Stimulated activated CD8-positive, alpha-beta memory T cell treated with anti-CD3 and anti-CD28 coated beads, Interleukin-7, amount 100 ng/mL, for 4 hours (primary cell): Measurements from ENCODE around the gene SORBS2.

Experiments used
- DNase-seq, 2 donors: peaks; one replicate each; pipeline ENCODE4 v3.0.0-alpha.2; 2020; ENCODE audit warnings: low read depth in 2 of 2

The SORBS2 gene

GRCh38 chr4:185677637-185678314, 134.2 kb downstream of the SORBS2 start:
- DNase-seq, result no peak

GRCh38 chr4:185672618-185673017, 139.4 kb downstream of the SORBS2 start:
- no peak for DNase-seq

- DNase-seq, result no peak
These were observed 139.8 kb downstream of the SORBS2 start for GRCh38 chr4:185672151-185672550.

GRCh38 chr4:185671496-185671895, 140.5 kb downstream of the SORBS2 start:
- no peak for DNase-seq

- DNase-seq, result no peak
These were observed 140.9 kb downstream of the SORBS2 start for GRCh38 chr4:185671066-185671465.

GRCh38 chr4:185669288-185669687, 142.7 kb downstream of the SORBS2 start:
- DNase-seq, result no peak

DNA sequence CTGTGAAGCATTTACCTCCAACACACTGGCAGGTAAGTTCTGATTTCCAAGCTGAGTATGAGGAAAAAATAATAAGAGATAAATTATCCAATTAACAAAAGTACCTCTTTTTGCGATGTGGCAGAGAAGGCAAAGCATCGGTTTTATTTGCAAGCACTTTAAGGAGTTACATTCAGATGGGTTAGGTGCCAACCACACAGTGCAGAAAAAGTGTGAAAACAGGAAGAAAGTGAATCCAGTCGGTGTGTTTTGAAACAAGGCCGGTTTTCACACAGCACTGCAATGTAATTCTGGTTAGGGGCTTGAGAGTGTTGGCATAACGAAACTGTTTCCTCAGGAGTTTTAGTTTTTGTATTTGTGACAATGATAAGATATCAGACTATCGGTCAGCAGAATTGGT, 145.8 kb downstream of the SORBS2 start:
- DNase-seq, result no peak

GRCh38 chr4:185665655-185666054, 146.3 kb downstream of the SORBS2 start:
- DNase-seq, result no peak

DNA sequence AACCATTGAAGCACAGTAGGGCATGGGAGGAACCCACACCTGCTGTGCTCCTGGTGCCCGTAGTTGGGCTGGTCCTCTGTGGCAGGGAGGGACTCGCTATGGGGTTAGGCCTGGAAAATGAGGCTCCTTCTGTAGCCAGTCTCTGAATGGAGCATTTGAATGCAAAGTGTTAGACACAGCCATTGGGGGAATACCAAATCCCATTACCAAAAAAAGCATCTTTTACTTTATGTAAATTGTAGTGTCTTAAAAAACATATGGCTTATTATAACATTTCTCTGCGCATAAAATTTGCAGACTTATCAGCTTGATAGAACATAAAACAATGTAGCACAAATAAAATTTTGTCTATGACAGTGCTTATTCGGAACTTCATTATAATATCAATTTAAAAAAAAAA, 147.5 kb downstream of the SORBS2 start:
- DNase-seq, result no peak

DNA sequence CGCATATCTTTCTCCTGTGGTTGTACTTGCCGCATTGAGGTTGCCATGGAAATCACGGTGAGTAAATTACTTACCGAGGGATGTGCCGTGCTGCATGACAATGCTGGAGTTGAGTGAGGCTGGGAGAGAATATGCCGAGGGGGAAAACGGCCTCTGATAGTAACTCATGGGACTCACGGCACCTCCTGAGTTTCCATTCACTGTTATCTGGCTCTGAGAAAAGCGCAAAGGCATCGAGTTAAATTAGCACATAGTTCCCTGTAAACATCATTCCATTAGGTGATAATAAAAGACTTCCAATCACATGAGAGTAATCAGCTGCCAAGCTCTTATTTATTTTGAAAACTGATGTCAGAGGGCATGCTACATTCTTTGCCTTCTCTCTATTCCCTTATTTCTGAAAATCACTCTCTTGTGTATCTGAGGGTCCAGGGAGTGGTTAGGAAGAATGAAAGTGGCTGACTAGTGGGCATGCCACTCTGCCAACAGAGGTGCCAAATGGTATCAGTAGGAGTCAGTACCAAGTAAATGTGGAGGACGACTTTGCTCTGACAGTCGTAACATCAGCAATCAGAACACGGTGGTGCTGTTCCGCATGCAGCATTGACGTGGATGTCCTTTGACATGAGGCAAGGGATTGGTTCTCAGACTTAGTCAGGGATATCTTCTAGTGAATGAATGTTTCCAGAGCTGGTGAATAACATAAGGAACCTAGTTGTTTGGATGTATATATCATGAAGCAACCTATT, 149.8 kb downstream of the SORBS2 start:
- no peak for DNase-seq

DNA sequence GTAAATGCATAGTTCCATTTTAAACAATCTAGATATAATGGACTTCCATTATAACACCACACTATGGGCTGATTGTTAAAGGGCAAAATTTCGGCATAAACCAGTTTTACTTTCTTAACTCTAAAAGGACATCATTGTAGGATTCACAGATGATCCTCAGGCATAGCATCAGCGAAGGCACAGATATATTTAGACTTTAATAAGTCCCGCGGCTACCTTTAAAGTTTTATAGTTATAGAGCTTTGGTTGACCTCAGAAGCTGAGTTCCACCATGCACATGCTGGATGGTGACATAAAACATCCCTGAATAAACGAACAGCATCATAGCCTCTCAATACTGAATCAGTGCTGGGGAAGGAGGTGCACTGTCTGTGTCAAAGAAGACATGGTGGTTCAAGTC, 151.7 kb downstream of the SORBS2 start:
- no peak for DNase-seq

DNA sequence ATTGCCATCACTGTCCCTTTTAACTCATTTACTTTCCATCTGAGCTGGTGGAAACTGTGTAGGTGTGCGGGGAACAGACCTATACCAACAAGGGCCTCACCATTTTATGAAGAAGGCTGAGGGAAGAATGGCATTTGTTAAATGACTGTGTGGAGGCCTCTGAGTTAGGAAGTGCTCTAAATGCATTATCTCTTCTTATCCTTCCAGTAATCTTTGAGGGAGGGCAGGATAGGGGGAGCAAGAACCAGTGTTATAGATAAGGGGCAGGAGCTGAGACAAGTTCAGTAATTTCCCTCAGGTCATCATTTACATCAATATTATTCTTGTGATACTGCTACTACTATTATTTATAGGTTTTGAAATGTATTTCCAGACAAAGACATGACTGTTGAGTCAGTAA, 154.3 kb downstream of the SORBS2 start:
- no peak for DNase-seq

- no peak for DNase-seq
These were observed 154.8 kb downstream of the SORBS2 start for GRCh38 chr4:185657183-185657582.

DNA sequence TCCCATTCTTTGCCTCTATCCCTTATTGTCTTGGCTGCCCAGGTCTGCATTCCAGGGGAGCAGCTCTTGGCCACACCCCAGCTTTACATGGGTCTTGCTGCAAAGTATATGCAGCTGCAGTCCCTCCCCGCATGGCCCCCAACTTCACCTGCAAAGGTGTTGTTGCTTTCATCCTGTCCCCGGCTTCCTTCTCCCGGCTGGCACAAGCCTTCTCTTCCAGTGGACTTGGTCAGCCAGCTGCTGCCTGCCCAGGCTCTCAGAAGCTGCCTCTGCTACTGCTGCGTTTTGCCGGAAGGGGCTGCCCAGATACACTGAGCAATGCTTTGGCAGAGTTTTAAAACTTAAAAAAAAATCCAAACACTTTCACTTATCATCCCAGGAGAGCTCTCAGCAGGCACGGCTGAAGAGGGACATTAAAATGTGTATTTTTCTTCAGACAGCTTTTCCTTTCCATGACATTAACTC, 155.5 kb downstream of the SORBS2 start:
- DNase-seq, result no peak

- DNase-seq, result no peak
These were observed 156.9 kb downstream of the SORBS2 start for GRCh38 chr4:185654965-185655554.

DNA sequence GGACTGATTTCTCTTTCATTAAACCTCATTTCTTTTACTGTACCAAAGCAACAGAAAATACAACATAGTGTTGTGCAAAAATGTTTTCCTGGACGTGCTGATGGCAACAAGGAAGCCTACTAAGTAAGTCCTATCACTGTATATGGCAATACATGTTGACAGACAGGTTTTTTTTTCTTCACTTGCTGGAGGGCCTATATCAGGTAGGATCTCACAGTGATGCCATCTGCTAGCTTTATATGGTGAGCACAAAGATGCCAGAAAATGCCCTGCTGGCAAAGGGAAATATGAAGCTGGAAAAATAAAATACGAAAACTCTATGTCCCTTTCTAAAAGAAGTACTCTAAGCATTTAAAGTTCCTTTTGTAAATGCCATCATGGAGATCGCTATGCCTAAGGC, 157.7 kb downstream of the SORBS2 start:
- no peak for DNase-seq

DNA sequence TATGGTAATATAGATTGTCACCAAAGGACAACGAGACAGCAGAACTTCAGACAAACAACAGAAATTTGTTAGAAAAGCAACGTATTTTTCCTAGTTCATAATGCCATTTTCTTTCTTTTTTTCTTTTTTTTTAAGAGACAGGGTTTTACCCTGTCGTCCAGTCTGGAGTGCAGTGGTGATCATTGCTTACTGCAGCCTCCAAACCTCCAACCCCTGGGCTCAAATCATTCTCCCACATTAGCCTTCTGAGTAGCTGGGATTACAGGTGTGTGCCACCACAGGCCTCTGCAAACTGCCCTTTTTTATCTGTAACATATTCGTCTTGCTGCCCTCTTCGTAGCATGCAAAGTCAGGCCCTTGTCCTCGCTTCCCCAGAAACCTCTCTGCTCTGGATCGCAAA, 160.1 kb downstream of the SORBS2 start:
- no peak for DNase-seq

DNA sequence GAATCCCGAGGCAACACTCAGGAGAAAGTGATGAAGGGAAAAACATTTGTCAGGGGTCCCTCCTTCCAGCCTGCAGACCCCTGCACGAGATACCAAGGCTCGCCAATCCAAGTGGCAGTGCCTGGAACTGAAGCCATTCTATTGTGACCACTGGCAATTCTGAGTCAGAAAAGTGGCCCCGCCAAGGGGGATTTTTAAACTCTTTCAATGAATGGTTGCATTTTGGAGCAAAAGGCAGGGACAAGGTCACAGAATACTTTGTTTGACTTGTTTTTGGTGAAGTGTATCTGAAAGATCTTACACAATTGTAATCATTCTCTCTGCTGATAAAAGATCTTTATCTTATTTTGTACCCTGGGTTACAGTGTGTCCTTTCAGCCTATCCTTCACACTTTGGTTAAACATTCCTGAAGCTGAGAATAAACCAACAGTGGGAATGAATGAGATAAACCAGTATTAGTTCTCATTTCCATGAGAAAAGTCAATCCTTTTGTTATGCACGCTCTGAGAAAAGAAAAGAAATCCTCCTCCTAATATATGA, 160.8 kb downstream of the SORBS2 start:
- DNase-seq, result no peak

DNA sequence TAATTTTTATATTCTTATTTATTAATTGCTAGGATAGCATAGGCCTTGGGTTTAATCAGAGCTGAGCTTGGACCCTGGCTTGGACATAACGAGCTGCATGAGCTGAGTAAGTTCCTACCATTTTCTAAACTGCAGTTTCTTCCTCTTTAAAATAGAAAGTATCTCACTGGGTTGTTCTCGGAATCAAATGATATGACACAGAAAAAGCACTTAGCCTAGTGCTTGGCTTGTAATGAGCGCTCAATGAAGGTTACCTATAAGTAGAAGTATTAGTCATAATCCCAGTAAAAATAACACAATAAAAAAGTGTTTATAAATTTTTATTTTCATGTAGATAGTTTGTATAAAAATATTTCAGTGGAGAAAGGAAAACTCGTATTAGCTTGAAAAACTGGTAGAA, 163.4 kb downstream of the SORBS2 start:
- DNase-seq, result no peak

GRCh38 chr4:185645403-185645802, 166.6 kb downstream of the SORBS2 start:
- no peak for DNase-seq

GRCh38 chr4:185644408-185644807, 167.6 kb downstream of the SORBS2 start:
- DNase-seq, result no peak

- DNase-seq, result no peak
These were observed 169.1 kb downstream of the SORBS2 start for GRCh38 chr4:185642907-185643306.
